SK-N-SH (cell line): ENCODE results near the gene SLC5A12. TPM values are rescaled to one million over a fixed set of nuclear protein-coding genes. Genes with fewer than 3 reads are reported as not detected.

Experiments used
- CTCF ChIA-PET: fragments of 300-600, 350-600 bp; formaldehyde crosslinking; extraction: SDS; loops from one replicate; lab custom pipeline; 2021; lab: Yijun Ruan, JAX
- POLR2A ChIA-PET: fragments of 350-600 bp; sonication (Branson Sonifier 250); formaldehyde crosslinking; extraction: SDS; loops from one replicate; lab custom pipeline; 2020; ENCODE audit warnings: antibody characterized with exemption, inconsistent platforms; lab: Yijun Ruan, JAX
- DNase-seq: peaks from one replicate; pipeline ENCODE4 v3.0.0; 2012
- H2AFZ ChIP-seq: fragments of 200-600 bp; sonication (generic); 2 replicates; pipeline ENCODE4 v1.8.1; 2016; ENCODE audit warnings: antibody characterized with exemption, mild to moderate bottlenecking, low read depth
- H3F3A ChIP-seq: fragments of 200-600 bp; sonication (generic); replicated peaks from 2 replicates; pipeline ENCODE3; 2016; ENCODE audit warnings: antibody characterized with exemption, mild to moderate bottlenecking; ENCODE audit not compliant: insufficient read depth
- H3K27ac ChIP-seq, 2 experiments: fragments of 200-500 bp in 1 of 2; fragments of 200-600 bp in 1 of 2; sonication (Bioruptor generic) in 1 of 2; sonication (generic), shearing (Covaris generic) in 1 of 2; 2 replicates each; pipeline versions ENCODE4 v1.5.1 to v1.6.1; 2014 to 2016; ENCODE audit warnings: low read depth in 2 of 2, inconsistent platforms in 1 of 2, low read length in 1 of 2, mild to moderate bottlenecking in 1 of 2, mixed read lengths in 1 of 2
- H3K27me3 ChIP-seq: fragments of 200-600 bp; sonication (generic), shearing (Covaris generic); 2 replicates; pipeline ENCODE4 v1.6.1; 2016; ENCODE audit warnings: mixed run types; ENCODE audit not compliant: insufficient read depth
- H3K36me3 ChIP-seq, 2 experiments: fragments of 200-500 bp in 1 of 2; fragments of 200-600 bp in 1 of 2; sonication (Bioruptor generic) in 1 of 2; sonication (generic) in 1 of 2; replicated peaks in 1 of 2; 2 replicates each; pipeline versions ENCODE3 to v1.5.1; 2014 to 2016; ENCODE audit warnings: low read length in 1 of 2, mild to moderate bottlenecking in 1 of 2; ENCODE audit not compliant: insufficient read depth in 2 of 2, control insufficient read depth in 1 of 2
- H3K4me1 ChIP-seq, 2 experiments: fragments of 200-500 bp in 1 of 2; fragments of 200-600 bp in 1 of 2; sonication (Bioruptor generic) in 1 of 2; sonication (generic), shearing (Covaris generic) in 1 of 2; 2 replicates each; pipeline versions ENCODE4 v1.5.1 to v1.6.1; 2014 to 2016; ENCODE audit warnings: low read depth in 1 of 2, low read length in 1 of 2, mixed run types in 1 of 2; ENCODE audit not compliant: insufficient read depth in 2 of 2, control insufficient read depth in 1 of 2
- H3K4me2 ChIP-seq: fragments of 200-600 bp; sonication (generic), shearing (Covaris generic); 2 replicates; pipeline ENCODE4 v1.6.1; 2017; ENCODE audit warnings: mixed run types
- H3K4me3 ChIP-seq, 2 experiments: fragments of 200-500 bp in 1 of 2; fragments of 200-600 bp in 1 of 2; sonication (Bioruptor generic) in 1 of 2; sonication (generic), shearing (Covaris generic) in 1 of 2; 2 replicates each; pipeline versions ENCODE4 v1.5.1 to v1.8.1; 2014 to 2016; ENCODE audit warnings: low read depth in 2 of 2, inconsistent platforms in 1 of 2, low read length in 1 of 2, mild to moderate bottlenecking in 1 of 2, mixed read lengths in 1 of 2, moderate library complexity in 1 of 2
- H3K79me2 ChIP-seq: fragments of 200-600 bp; sonication (generic); 2 replicates; pipeline ENCODE4 v1.8.1; 2017; ENCODE audit warnings: mild to moderate bottlenecking; ENCODE audit not compliant: insufficient read depth
- H3K9ac ChIP-seq: fragments of 200-600 bp; sonication (generic); 2 replicates; pipeline ENCODE4 v1.6.1; 2017; ENCODE audit warnings: mixed run types
- H3K9me2 ChIP-seq: fragments of 200-600 bp; sonication (generic); 2 replicates; pipeline ENCODE4 v1.6.1; 2017; ENCODE audit warnings: mixed run types
- H3K9me3 ChIP-seq: fragments of 200-600 bp; sonication (generic); 2 replicates; pipeline ENCODE4 v1.6.1; 2017; ENCODE audit warnings: mixed run types, mild to moderate bottlenecking, moderate library complexity
- H4K20me1 ChIP-seq: fragments of 200-600 bp; sonication (generic); 2 replicates; pipeline ENCODE4 v1.6.1; 2017; ENCODE audit warnings: mild to moderate bottlenecking, mixed run types; ENCODE audit not compliant: insufficient read depth
- EP300 ChIP-seq, 2 experiments: IDR thresholded peaks; 2 replicates each; pipeline versions ENCODE4 v1.4.0 to v1.6.1; 2012; ENCODE audit warnings: borderline replicate concordance in 1 of 2, low read depth in 1 of 2, low read length in 1 of 2
- FOXJ3 ChIP-seq: sonication (generic); formaldehyde crosslinking; IDR thresholded peaks from 2 replicates; pipeline ENCODE4 v1.5.1; 2020; ENCODE audit warnings: mild to moderate bottlenecking, missing genetic modification reagents
- GATA2 ChIP-seq: sonication (generic); formaldehyde crosslinking; IDR thresholded peaks from 2 replicates; pipeline ENCODE4 v1.5.0; 2020; ENCODE audit warnings: mild to moderate bottlenecking, missing genetic modification reagents
- IRF3 ChIP-seq: fragments of 150-350 bp; IDR thresholded peaks from 2 replicates; pipeline ENCODE4 v1.6.1; 2016; ENCODE audit warnings: mild to moderate bottlenecking, low read depth, low read length
- NFIC ChIP-seq: IDR thresholded peaks from 2 replicates; pipeline ENCODE4 v1.4.0; 2012; ENCODE audit warnings: borderline replicate concordance
- RFX5 ChIP-seq: IDR thresholded peaks from 2 replicates; pipeline ENCODE4 v1.6.1; 2012; ENCODE audit warnings: mild to moderate bottlenecking, improper control_type of control experiment, low read length
- SMC3 ChIP-seq: IDR thresholded peaks from 2 replicates; pipeline ENCODE4 v1.6.1; 2012; ENCODE audit warnings: low read depth, low read length, improper control_type of control experiment
- TAF1 ChIP-seq: IDR thresholded peaks from 2 replicates; pipeline ENCODE4 v1.6.1; 2012; ENCODE audit warnings: low read depth, mild to moderate bottlenecking, low read length, moderate library complexity, borderline replicate concordance
- TCF12 ChIP-seq: IDR thresholded peaks from 2 replicates; pipeline ENCODE4 v1.4.0; 2012
- USF2 ChIP-seq: fragments of 150-350 bp; IDR thresholded peaks from 2 replicates; pipeline ENCODE4 v1.6.1; 2017; ENCODE audit warnings: antibody characterized with exemption, low read length, low read depth, borderline replicate concordance
- YY1 ChIP-seq: IDR thresholded peaks from 2 replicates; pipeline ENCODE4 v1.4.0; 2012; ENCODE audit warnings: low read depth, mild to moderate bottlenecking
- WGBS: methylation state at CpG from one replicate; pipeline ENCODE4 v1.1.6; 2017; ENCODE audit warnings: low lambda C conversion rate; 5-methylcytosine and 5-hydroxymethylcytosine counted together
- polyA plus RNA-seq, 3 experiments: library from polyadenylated mRNA; depleted of rRNA; stranded (reverse); fragments of >200 nt; gene quantifications; 2 replicates each; pipeline ENCODE4 v1.2.3, GENCODE V29; 2012
- TF ChIP-seq, protein P1 (sequence below): IDR thresholded peaks from 2 replicates; pipeline ENCODE4 v1.4.0; 2012; ENCODE audit warnings: low read depth, borderline replicate concordance
- TF ChIP-seq, protein P2 (sequence below): IDR thresholded peaks from 2 replicates; pipeline ENCODE4; 2012
- TF ChIP-seq, protein P3 (sequence below): IDR thresholded peaks from 2 replicates; pipeline ENCODE4 v1.6.1; 2012; ENCODE audit warnings: mild to moderate bottlenecking, low read depth, low read length, moderate library complexity

The SLC5A12 gene
- polyA plus RNA-seq, 1 of the 3 experiments (the other 2 are of a cell fraction), result 0.03 TPM

GRCh38 chr11:26742966-26743365 is 21.1 kb upstream of the SLC5A12 start (continued):
- TF ChIP-seq IRF3 (no peak), SMC3 (no peak)
- TF ChIP-seq, protein P1, sequence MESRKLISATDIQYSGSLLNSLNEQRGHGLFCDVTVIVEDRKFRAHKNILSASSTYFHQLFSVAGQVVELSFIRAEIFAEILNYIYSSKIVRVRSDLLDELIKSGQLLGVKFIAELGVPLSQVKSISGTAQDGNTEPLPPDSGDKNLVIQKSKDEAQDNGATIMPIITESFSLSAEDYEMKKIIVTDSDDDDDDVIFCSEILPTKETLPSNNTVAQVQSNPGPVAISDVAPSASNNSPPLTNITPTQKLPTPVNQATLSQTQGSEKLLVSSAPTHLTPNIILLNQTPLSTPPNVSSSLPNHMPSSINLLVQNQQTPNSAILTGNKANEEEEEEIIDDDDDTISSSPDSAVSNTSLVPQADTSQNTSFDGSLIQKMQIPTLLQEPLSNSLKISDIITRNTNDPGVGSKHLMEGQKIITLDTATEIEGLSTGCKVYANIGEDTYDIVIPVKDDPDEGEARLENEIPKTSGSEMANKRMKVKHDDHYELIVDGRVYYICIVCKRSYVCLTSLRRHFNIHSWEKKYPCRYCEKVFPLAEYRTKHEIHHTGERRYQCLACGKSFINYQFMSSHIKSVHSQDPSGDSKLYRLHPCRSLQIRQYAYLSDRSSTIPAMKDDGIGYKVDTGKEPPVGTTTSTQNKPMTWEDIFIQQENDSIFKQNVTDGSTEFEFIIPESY, result no peak
- TF ChIP-seq, protein P2, sequence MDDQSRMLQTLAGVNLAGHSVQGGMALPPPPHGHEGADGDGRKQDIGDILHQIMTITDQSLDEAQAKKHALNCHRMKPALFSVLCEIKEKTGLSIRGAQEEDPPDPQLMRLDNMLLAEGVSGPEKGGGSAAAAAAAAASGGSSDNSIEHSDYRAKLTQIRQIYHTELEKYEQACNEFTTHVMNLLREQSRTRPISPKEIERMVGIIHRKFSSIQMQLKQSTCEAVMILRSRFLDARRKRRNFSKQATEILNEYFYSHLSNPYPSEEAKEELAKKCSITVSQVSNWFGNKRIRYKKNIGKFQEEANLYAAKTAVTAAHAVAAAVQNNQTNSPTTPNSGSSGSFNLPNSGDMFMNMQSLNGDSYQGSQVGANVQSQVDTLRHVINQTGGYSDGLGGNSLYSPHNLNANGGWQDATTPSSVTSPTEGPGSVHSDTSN, result no peak
- TF ChIP-seq, all 33 proteins: peak for 0

DNA sequence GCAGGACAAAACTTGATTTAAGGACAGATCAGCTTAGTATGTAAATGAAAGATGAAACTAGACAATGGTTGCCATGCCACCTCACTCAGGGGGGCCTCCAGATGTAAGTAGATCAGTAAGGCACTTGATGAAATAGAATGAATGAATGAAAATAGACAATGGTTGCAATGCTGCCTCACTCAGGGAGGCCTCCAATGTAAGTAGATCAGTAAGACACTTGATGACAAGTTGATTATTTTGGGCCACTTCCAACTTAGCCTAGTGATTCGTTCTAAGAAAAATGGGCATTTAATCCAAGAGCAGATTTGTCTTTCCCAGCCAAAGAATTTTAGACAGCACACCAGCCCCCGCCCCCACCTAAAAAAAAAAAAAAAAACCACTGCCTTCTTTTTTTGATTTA is 19.2 kb upstream of the SLC5A12 start:
- H3K4me3 ChIP-seq, result no peak overlapping the region
- no peak overlapping the region for H3K4me2 ChIP-seq
- no peaks in the 10 kb centered on the region for H3K36me3 ChIP-seq
- H3K79me2 ChIP-seq, result no peaks in the 10 kb centered on the region
- no peaks in the 10 kb centered on the region for H3F3A ChIP-seq
- H3K27ac ChIP-seq, result no peak overlapping the region
- H2AFZ ChIP-seq, result no peak overlapping the region
- WGBS, result 25% methylated on average over 2 of the region's 2 CpGs
- no peak for DNase-seq
- ChIA-PET POLR2A (no interaction called here), CTCF (interaction anchor here (1.7 kb wide), 1 partner anchor 418 kb away, joined by 3 read pairs; no protein-coding TSS in a partner anchor)
- H3K9ac ChIP-seq, result no peak overlapping the region
- H3K9me2 ChIP-seq, result no peaks in the 10 kb centered on the region
- H3K27me3 ChIP-seq, result no peaks in the 10 kb centered on the region
- no peaks in the 10 kb centered on the region for H3K9me3 ChIP-seq
- TF ChIP-seq FOXJ3 (CRISPR knock-in tag), result no peak
- TF ChIP-seq GATA2 (CRISPR knock-in tag), result no peak
- no peak for TF ChIP-seq RFX5
- peak; percentile 41; the same call in 1 of the 2 replicates for TF ChIP-seq NFIC
- TF ChIP-seq TAF1, result no peak
- no peak for TF ChIP-seq EP300 (IDR thresholded peaks at IDR 0.05; ENCODE audit: borderline replicate concordance in 1 of 2, low read depth in 1 of 2, low read length in 1 of 2)
- TF ChIP-seq, protein P2, result peak; percentile 36; the same call in 1 of the 2 replicates
- TF ChIP-seq TCF12, result peak; percentile 20; the same call in 1 of the 2 replicates
- no peak for TF ChIP-seq USF2
- TF ChIP-seq YY1, result no peak
- TF ChIP-seq, protein P3, sequence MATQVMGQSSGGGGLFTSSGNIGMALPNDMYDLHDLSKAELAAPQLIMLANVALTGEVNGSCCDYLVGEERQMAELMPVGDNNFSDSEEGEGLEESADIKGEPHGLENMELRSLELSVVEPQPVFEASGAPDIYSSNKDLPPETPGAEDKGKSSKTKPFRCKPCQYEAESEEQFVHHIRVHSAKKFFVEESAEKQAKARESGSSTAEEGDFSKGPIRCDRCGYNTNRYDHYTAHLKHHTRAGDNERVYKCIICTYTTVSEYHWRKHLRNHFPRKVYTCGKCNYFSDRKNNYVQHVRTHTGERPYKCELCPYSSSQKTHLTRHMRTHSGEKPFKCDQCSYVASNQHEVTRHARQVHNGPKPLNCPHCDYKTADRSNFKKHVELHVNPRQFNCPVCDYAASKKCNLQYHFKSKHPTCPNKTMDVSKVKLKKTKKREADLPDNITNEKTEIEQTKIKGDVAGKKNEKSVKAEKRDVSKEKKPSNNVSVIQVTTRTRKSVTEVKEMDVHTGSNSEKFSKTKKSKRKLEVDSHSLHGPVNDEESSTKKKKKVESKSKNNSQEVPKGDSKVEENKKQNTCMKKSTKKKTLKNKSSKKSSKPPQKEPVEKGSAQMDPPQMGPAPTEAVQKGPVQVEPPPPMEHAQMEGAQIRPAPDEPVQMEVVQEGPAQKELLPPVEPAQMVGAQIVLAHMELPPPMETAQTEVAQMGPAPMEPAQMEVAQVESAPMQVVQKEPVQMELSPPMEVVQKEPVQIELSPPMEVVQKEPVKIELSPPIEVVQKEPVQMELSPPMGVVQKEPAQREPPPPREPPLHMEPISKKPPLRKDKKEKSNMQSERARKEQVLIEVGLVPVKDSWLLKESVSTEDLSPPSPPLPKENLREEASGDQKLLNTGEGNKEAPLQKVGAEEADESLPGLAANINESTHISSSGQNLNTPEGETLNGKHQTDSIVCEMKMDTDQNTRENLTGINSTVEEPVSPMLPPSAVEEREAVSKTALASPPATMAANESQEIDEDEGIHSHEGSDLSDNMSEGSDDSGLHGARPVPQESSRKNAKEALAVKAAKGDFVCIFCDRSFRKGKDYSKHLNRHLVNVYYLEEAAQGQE, result no peak
- H4K20me1 ChIP-seq, result no peaks in the 10 kb centered on the region
- H3K4me1 ChIP-seq, result no peaks in the 10 kb centered on the region
